IPS DF 4.7 (cell line): ENCODE data around the gene MNX1.

Experiments used
- DNase-seq: peaks from one replicate; pipeline ENCODE4 v3.0.0-alpha.2; 2013; ENCODE audit warnings: low spot score; ENCODE audit errors: extremely low read depth

Gene MNX1

DNA sequence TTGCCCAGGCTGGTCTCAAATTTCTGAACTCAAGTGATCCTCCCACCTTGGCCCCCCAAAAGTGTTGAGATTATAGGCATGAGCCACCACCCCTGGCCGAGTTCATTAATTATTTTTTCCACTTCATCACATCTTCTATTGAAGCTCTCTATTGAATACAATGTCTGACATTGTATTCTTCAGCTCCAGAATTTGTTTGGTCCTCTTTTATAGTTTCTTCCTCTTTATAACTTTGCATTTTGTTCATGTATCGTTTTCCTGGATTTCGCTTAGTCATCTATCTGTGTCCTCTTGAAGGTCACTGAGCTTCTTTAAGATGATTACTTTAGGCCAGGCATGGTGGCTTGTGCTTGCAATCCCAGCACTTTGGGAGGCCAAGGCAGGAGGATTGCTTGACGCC is 30.8 kb downstream of the MNX1 start:
- DNase-seq, result no peak

DNA sequence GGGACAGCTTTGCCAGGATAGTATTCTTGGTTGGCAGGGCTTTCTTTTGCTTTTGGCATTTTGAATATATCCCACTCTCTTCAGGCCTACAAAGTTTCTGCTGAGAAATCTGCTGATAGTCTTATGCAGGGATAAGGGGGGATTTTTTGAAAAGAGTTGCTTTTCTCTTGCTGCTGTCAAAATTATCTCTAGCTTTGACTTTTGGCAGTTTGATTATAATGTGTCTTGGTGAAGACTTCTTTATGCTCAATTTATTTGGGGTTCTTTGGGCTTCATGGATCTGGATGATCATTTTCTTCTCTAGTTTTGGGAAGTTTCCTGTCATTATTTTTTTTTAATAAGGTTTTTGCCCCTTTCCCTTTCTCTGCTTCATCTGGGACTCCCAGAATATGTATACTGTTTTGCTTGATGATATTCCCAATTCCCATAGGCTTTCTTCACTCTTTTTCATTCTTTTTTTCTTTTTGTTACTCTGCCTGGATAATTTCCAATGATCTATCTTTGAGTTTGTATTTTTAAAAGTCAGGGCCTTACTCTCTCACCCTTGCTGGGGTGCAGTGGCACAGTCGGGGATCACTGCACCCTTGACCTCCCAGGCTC is 31.4 kb downstream of the MNX1 start:
- DNase-seq, result no peak

DNA sequence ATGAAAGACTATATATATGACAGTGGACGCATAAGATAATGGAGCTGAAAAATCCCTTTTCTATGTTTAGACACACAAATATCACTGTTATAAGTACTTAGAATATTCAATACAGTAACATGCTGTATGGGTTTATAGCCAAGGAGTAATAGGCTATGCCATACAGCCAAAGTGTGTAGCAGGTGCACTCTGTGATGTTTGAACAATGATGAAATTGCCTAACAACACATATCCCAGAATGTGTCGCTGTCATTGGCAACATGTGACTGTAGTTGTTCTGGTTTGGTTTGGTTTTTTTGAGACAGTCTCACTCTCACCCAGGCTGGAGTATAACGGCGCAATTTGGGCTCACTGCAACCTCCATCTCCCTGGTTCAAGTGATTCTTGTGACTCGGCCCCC is 34.8 kb downstream of the MNX1 start:
- no peak for DNase-seq

DNA sequence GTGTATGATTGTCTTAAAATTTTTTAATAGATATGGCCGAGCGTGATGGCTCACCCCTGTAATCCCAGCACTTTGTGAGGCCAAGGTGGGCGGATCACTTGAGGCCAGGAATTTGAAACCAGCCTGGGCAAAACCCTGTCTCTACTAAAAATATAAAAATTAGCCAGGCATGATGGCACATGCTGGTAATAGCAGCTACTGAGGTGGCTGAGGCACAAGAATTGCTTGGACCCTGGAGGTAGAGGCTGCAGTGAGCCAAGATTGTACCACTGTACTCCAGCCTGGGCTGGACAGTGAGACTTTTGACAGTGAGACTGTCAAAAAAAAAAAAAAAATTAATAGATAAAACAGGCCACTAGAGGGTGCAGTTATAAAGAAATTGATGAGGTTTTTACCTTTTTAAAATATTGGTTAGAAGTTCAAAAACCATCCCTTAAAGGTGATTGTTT is 40.5 kb downstream of the MNX1 start:
- no peak for DNase-seq

DNA sequence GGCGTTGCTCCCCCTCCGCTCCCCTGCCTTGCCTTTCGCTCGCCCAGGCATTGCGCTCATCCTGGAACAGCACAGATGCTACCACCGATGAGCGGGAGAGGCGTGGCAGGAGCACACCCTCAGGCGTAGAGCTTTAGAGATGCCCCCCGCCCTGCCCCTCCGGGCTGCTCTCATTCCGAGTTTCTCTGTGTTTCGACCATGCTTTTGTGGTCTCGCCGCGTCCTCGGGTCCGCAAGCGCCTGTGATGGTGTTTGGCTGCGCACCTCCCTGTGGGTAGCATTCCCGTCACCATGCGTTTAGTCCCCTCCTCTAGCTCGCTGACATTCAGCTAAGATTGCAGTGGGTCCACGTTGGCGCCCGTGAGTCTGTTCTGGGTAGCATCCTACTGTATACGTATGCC is 42.3 kb downstream of the MNX1 start:
- no peak for DNase-seq

DNA sequence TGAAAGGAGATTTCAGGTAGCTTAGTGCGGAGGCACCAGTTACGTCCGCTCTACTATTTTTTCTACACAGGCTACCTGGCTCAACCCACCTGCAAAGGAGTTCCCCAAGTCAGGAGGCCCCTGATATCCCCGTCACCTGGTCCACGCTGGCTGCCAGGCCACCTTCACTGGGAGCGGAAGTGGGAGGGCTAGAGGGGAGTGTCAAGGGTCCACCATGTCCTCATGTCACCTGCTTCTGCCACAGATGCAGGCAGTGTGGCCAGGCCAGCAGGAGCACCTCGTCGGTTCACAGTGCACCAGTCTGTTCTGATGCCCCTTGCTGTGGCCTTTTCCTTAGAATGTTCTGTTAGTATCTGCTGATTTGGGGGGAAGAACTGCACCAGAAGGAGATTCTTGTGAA is 44.1 kb downstream of the MNX1 start:
- DNase-seq, result no peak

DNA sequence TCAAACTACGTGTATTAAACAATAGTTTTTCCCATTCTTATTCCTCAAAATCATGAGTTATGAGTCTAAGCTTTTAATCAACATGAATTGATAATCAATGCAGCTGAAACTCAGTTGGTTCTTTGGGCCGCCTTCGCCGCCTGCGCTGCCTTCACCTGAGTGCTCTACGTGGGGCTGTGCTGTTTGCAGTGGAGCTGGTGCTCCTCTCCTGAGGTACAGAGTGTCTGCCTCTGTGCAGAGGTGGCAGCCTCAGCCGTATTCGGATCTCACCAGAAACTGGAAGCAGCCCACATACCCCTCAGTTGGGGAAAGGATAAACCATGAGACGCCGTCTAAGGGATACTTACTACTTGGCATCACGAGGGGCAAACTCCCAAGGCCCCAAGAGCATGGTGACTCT is 45.5 kb downstream of the MNX1 start:
- no peak for DNase-seq

DNA sequence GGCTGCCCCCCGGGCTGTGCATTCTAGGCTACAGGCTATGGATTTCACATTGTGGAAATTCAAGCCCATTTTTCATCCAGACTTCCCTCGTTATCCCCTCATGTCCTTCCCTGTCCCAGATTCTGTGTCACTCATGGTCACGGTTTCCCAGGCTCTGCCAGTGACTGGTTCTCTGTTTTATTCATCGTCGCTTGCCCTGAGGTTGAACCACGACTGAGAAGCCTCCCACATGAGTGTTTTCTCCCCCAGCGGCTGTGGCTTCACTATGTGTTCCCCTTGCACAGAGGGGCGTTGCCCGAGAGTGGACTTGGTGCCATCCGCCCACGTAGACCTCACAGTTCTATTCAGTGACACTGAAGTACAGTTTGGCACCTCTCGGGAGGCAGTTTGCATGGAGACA is 47.0 kb downstream of the MNX1 start:
- DNase-seq, result no peak

DNA sequence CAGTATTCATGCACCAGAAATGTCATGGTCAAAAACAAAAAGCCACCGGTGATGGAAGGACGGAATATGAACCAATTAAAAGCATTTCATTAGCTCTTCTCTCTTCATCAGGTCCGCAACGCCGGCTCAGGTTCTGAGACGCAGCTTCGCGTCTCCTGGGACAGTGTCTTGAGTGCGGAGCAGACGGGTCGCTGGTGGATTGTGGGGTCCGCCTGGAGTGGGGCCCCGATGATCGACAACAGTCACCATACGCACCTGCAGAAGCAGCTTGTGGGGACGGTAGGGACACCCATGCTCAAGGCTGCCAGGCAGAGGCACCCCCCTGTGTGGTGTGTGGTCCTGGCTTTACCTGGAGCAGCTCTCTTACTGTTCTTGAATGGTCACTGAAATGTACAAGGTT is 47.6 kb downstream of the MNX1 start:
- no peak for DNase-seq

DNA sequence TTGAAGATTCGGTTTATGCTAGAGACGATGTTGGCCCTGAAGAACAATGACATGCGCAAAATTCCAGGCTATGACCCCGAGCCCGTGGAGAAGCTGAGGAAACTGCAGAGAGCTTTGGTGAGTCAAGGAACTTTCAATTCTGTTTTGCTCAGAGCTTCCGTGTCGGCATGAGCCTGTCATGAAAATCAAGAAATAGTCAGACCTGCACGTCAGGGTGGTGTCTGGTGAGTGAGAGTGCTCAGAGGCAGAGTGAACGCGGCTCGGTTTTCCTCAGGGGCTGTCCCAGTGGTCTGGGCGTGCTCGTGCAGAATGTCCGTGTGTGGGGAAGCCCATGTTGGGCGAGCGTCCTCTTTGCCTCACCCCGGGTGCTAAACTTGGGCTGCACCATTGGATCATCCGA is 48.3 kb downstream of the MNX1 start:
- DNase-seq, result no peak

DNA sequence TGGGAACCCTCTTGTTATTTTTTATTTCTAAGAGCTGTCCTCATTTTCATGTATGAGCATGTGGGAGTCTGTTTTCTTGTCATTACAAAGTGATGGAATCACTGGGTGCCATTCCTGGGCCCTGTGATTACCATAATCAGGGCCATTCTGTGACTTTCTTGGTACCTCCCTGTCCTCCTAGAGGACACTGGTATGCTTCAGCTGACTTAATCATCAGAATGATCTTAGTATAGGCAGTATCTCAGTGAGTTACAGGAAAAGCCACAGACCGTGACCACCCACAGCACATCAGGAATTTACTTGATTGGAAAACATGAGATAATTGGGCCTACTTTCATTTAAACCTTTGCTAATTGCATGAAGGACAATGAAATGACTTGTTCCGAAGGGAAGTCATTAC is 53.7 kb downstream of the MNX1 start:
- no peak for DNase-seq

DNA sequence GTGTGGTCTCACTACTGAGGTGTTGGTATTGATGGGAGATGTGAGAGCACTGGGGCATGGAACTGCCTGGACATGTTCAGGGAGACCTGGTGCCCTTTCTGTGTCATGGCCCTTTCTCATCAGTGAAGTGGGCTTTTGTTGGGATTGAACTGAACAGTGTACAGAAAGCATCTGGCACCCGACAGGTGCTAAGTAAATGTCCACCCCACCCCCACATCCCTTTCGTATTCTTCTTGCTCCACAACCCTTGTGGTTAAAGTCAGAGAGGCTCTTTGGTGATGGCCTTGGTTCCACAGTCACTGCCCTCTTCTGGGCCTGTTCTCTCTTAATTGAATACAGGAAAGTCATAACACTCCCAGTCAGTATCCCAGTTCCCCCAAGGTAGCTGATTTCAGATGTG is 55.5 kb downstream of the MNX1 start:
- DNase-seq, result no peak
